ENCODE measurements around the gene LMBR1.
A peak's percentile ranks its signal among the peaks of the same experiment; 100 is the strongest.

Gene LMBR1

GRCh38 chr7:156793334-156793733 is 99.6 kb downstream of the LMBR1 start:
- DNase-seq (ENCODE audit: low read depth) = no peak

GRCh38 chr7:156792611-156793010 is 100.4 kb downstream of the LMBR1 start:
- no peak for DNase-seq (ENCODE audit: low read depth)

DNA sequence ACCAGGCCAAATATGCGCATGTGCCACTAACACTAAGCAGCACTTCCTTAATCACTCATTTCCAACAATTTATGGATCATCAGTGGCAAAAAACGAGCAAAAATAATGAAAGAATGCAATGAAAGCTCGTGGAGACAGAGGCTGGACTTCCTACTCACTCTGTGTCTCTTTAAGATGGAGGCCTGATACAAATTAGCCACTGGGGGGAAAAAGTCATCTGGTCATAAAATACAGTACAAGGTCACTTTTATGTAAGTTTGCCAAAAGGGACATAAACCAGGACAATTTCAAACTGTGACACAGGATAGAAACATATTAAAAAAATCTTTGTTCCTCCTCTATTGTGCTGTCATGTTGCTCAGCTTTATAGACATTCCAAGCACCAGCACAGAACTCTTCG is 101.7 kb downstream of the LMBR1 start:
- DNase-seq (ENCODE audit: low read depth) = no peak

GRCh38 chr7:156790264-156790663 is 102.7 kb downstream of the LMBR1 start:
- DNase-seq (ENCODE audit: low read depth) = no peak

DNA sequence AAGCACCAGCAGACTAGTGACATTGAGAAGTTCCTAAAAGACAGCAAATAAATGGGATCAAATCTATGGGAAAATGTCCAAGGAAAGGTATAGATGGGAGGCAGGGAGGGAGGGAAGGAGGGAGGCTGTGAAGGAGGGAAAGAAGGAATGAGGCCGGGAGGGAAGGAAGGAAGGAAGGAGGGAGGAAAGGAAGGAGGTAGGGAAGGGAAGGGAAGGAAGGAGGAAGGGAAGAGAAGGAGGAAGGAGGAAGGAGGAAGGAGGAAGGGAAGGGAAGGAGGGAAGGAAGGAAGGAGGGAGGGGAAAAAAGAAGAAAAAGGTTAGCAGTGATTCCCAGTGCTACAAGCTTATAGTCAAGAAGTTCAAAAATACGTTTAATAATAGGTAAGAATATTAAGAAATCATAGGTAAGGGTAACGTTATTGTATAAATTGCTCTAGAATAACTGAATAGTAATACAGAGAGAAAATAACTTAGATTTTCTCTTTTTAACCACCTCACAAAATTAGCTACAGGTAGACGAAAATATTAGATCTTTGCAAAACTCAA is 106.9 kb downstream of the LMBR1 start:
- no peak for DNase-seq (ENCODE audit: low read depth)

DNA sequence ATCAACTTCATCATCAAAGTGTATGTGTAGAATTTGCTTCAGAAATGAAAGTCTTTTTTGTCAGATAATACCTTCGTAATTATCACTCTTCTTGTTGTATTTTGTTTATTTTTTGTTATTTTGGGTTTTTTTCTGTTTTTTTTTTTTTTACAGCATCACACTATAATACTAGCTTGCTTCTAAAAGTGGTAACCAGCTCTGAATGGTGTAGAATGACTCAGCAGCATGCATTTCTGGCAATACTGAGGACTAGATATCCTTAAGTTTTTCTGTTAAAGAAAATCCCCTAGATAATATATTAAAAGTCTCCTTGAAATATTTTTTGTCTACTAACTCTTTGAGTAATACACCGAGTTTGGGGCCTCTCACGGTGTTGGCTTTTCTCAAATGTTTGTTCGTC is 109.1 kb downstream of the LMBR1 start:
- DNase-seq (ENCODE audit: low read depth) = no peak

DNA sequence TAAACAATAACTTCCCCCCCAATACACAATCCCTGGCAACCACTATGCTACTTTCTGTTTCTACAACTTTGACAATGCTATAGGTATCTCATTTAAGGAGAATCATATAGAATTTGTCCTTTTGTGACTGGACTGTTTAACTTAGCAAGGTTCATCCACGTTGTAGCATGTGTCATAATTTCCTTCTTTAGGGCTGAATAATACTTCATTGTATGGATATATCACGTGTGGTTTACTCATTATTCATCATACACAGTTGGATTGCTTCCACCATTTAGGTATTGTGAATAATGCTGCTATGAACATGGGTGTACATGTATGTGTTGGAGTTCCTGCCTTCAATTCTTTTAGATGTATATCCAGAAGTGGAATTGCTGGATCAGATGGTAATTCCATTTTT is 111.0 kb downstream of the LMBR1 start:
- no peak for DNase-seq (ENCODE audit: low read depth)

- no peak for DNase-seq (ENCODE audit: low read depth)
Measured at GRCh38 chr7:156780724-156781455, 112.1 kb downstream of the LMBR1 start.

- no peak for DNase-seq (ENCODE audit: low read depth)
Measured at GRCh38 chr7:156778668-156779067, 114.3 kb downstream of the LMBR1 start.

DNA sequence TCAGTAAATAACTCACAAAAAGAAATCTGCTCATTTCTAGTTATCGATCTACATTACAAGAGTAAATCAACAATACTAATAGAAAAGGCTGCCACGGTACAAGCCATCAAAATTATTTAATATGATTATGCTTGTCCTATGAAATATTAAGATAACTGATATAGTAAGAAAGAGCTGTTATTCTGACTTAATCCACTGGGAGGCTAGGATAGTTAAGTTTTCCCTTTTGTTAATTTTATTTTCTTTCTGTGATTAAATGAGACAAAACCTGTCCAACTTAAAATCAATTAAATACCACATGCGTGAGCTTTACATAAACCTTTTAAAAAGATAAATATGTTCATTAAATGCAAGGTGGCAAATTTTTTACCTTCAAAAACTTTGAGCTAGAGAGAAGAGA is 114.8 kb downstream of the LMBR1 start:
- DNase-seq (ENCODE audit: low read depth) = no peak

DNA sequence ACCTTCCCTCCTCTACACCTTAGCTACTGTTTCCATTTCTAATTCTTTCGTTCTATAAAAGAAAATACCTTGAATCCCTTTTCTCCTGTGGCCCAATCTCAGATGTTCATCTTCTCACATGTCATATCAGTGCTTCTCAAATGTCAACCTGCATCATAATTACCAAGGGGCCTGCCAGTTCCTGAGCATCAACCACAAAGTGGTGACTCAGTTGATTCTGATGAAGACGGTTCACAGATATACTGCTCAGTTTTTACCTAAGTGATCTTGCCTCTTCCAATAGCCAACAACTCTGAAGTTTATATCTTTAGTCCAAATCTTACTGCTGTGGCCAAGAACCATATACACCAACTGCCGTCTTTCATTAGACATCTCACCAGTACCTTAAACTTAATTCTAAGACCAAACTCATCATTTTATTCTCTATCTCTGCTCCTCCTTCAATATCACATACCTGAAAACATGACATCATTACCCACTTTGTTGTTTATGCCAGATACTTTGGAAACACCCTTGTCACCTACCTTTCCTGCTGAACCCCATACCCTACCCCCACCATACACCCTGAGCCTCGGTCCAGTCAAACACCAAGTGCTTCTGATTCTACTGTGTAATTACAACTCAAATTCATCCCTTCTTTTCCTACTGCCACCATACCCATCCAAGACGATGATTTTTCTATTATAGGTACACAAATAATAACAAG is 115.5 kb downstream of the LMBR1 start:
- peak; percentile 24 for DNase-seq (ENCODE audit: low read depth)

DNA sequence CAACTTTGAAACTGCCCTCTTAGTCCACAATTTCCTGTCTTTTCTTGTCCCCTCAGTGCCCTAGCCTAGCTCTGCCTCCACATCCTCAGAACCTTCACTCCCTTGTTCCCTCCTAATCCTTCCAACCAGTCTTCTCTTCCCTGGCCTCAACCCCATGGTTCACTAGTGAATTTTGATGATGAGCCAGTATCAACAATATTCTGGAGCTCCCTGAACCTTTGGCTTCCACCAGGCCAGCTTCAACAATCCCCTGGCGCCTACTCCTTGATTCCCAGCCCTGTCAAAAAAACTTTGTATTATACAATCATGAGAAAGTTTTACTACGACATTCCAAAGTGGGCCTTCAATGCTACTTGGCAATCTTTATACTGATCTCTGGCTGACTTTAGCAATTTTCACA is 116.5 kb downstream of the LMBR1 start:
- no peak for DNase-seq (ENCODE audit: low read depth)

- DNase-seq (ENCODE audit: low read depth) = no peak
Measured at GRCh38 chr7:156773966-156774365, 119.0 kb downstream of the LMBR1 start.

GRCh38 chr7:156772725-156773124 is 120.3 kb downstream of the LMBR1 start:
- DNase-seq (ENCODE audit: low read depth) = no peak

DNA sequence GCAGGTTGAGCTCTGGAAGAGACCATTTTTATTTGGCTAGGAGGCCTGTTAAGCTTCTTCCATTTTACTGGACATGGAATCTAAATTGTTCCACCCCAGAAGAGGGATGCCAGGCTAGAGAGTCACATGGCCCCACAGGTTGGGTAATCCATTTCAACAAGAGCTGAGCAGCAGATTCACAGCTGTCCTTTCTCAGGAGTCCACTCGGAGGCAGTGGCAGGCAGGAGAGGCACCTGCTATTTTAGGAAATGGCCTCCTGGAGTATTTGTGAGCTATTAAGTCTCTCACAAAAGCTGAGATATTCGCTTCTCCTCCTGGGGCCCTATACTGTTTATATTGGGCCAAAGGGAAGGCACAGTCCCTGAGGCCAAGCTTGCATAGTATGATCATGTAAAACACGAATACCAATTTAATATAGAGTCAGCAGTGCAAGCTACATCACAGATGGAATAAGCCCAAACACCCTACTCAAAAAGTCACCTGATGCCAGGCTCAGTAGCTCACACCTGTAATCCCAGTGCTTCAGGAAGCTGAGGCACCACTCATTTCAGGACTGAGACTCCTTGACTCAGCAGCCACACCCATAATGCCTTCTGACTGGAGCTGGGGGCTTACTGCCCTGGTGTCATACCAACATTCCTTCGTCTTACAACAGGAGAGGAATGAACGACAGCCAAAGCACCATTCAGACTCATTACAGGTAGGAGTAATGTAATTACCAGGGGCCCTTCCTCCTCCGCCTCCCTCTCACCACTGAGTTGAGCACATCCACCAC is 124.1 kb downstream of the LMBR1 start:
- DNase-seq (ENCODE audit: low read depth) = no peak

DNA sequence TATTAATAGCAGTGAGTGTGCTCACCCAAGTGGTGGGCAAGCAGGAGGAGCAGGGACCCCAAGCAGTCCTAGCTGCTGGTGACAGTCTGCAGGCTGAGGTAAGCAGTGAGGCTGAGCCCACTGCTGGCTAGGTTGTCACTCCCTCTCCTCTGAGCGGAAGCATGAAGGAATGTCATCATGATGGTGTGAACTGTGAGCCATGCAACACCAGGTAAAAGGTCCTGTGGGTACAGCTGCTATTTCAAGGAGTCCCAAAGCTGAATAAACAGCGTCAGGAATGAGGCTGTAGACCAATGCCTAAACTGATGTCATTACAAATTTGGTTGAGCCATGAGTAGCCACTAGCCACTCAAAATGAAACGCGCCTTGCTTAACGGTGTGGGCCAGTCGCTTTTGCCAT is 126.3 kb downstream of the LMBR1 start:
- DNase-seq (ENCODE audit: low read depth) = no peak

GRCh38 chr7:156765901-156766656 is 126.9 kb downstream of the LMBR1 start:
- no peak for DNase-seq (ENCODE audit: low read depth)

DNA sequence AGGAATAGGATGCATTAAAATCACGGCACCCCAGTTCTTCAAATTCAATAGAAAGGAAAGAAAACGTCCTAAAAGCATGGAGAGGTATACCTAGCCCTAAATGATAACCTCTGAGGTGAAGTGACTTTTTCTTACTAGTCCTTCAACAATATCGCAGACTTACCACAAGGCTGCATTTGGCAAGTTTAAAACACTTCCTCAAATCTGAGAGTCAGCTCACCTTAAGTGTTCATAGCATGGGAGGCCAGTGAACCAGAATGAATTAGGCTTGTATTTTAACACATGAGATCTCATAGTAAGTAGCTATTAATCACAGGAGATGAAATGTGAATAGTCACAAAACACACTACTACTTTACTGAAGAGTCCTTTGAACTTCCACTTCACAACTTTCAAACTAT is 128.2 kb downstream of the LMBR1 start:
- no peak for DNase-seq (ENCODE audit: low read depth)

DNA sequence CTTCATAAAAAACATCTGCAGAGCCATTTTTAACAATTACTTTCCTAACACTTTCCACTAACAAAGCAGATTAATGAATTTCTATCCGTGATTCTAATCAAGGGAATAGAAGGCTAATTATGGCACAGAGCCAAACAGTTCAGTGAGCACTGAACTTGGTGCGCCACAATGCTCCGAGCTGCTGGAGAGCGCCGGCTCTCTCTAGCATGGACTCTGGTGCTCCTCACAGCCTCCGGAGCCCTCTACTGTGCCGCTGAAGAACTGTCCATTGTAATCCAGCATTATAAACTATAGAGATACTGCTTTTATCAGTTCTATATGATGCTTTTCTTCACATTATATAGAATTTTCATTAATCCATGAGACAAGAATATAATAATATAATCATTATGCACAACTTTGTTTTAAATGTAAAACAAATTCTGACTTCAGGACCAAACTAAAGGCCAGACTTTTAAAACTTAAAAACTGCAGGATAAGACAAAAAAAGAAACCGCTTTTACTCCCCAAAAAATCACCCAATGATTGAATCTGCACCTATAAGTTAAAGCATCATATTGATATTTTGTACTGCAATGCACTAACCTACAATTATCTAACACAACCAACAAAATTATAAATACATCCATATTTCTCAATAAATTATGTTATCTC is 128.8 kb downstream of the LMBR1 start:
- DNase-seq (ENCODE audit: low read depth) = no peak

GRCh38 chr7:156759579-156760202 is 133.3 kb downstream of the LMBR1 start:
- DNase-seq (ENCODE audit: low read depth) = no peak

DNA sequence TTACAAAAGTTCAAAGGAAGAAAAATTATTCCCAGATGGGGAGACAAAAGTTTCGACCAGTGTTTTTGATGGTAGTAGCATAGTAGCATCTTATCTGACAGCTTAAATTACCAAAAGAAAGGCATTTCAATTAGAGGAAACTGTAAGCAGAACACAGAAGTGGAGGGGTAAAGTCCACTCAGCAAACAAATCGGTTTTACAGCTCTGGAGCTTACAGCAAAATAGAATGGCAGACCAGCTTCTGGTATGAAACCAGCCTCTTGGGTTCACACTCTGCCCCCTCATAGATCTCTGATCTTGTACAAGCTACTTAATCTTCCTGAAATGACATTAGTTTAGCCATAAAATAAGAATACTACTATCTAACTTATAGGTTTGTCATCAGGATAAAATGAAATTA is 133.8 kb downstream of the LMBR1 start:
- DNase-seq (ENCODE audit: low read depth) = no peak
